Stimulated activated CD8-positive, alpha-beta memory T cell treated with anti-CD3 and anti-CD28 coated beads, Interleukin-15, amount 100 ng/mL, for 4 hours (primary cell): ENCODE data around the gene RNF39.
"Not testable (repeated sequence)": the region's sequence is repeated elsewhere in the genome, so short reads cannot be mapped to it uniquely, and the experiment has no call there.

Source experiments
- DNase-seq, 2 donors: peaks; one replicate each; pipeline ENCODE4 v3.0.0-alpha.2; 2020; ENCODE audit warnings: low read depth in 2 of 2

RNF39 gene

GRCh38 chr6:30062471-30063178 is 12.9 kb downstream of the RNF39 start:
- no peak for DNase-seq

- no peak for DNase-seq
These were observed 13.6 kb downstream of the RNF39 start for GRCh38 chr6:30061858-30062458.

- peak; percentile 68 to 78 for DNase-seq
These were observed 14.3 kb downstream of the RNF39 start, which contains the start of gene POLR1H for GRCh38 chr6:30061092-30061857. POLR1H (plus strand) TSS chr6:30061265; CDS start chr6:30061525, 260 bp downstream.

GRCh38 chr6:30060606-30061091 is 14.9 kb downstream of the RNF39 start:
- DNase-seq, result no peak

GRCh38 chr6:30055513-30055912 is 20.1 kb downstream of the RNF39 start:
- DNase-seq, result no peak

GRCh38 chr6:30053682-30054081 is 21.9 kb downstream of the RNF39 start:
- no peak for DNase-seq

GRCh38 chr6:30047220-30047619 is 28.3 kb downstream of the RNF39 start:
- DNase-seq, result no peak

- no peak for DNase-seq
These were observed 30.9 kb downstream of the RNF39 start for GRCh38 chr6:30044630-30045029.

GRCh38 chr6:30043744-30044143 is 31.8 kb downstream of the RNF39 start:
- no peak for DNase-seq

- no peak for DNase-seq
These were observed 32.7 kb downstream of the RNF39 start for GRCh38 chr6:30042914-30043313.

- DNase-seq, result no peak
These were observed 33.1 kb downstream of the RNF39 start for GRCh38 chr6:30042476-30042875.

GRCh38 chr6:30041821-30042220 is 33.7 kb downstream of the RNF39 start:
- DNase-seq, result no peak

- DNase-seq, result no peak
These were observed 34.3 kb downstream of the RNF39 start for GRCh38 chr6:30041221-30041620.

- DNase-seq, result no peak
These were observed 38.3 kb downstream of the RNF39 start for GRCh38 chr6:30037182-30037788.

GRCh38 chr6:30035784-30036183 is 39.8 kb downstream of the RNF39 start:
- DNase-seq, result no peak

GRCh38 chr6:30033440-30033839 is 42.1 kb downstream of the RNF39 start:
- not testable (repeated sequence) for DNase-seq

- DNase-seq, result no peak
These were observed 44.2 kb downstream of the RNF39 start for GRCh38 chr6:30031381-30031780.

GRCh38 chr6:30029588-30029987 is 46.0 kb downstream of the RNF39 start:
- DNase-seq, result no peak

GRCh38 chr6:30025186-30025585 is 50.4 kb downstream of the RNF39 start:
- no peak for DNase-seq

GRCh38 chr6:30022712-30023111 is 52.9 kb downstream of the RNF39 start:
- DNase-seq, result not testable (repeated sequence)

GRCh38 chr6:30022189-30022588 is 53.4 kb downstream of the RNF39 start:
- no peak for DNase-seq

- DNase-seq, result no peak
These were observed 54.9 kb downstream of the RNF39 start for GRCh38 chr6:30020626-30021025.
